DOHH2 (cell line): ENCODE results near the gene HEXIM1.

Source experiments
- H3F3A ChIP-seq: fragments of 200-600 bp; sonication (generic), shearing (Covaris generic); 2 replicates; pipeline ENCODE4 v1.6.0; 2016; ENCODE audit warnings: antibody characterized with exemption, mild to moderate bottlenecking; ENCODE audit not compliant: control insufficient read depth, insufficient read depth
- H3K27ac ChIP-seq: fragments of 200-600 bp; sonication (generic); 2 replicates; pipeline ENCODE4 v1.5.1; 2014; ENCODE audit warnings: low read depth, mild to moderate bottlenecking, low read length, moderate library complexity
- H3K27me3 ChIP-seq: fragments of 200-600 bp; sonication (generic); 2 replicates; pipeline ENCODE4 v1.6.1; 2014; ENCODE audit warnings: mild to moderate bottlenecking, low read length, mixed read lengths; ENCODE audit not compliant: control insufficient read depth
- H3K36me3 ChIP-seq: fragments of 200-600 bp; sonication (generic); 2 replicates; pipeline ENCODE4 v1.6.1; 2014; ENCODE audit warnings: mild to moderate bottlenecking, low read length, moderate library complexity, mixed read lengths; ENCODE audit not compliant: control insufficient read depth
- H3K4me1 ChIP-seq: fragments of 200-600 bp; sonication (generic); 2 replicates; pipeline ENCODE4 v1.6.1; 2014; ENCODE audit warnings: mild to moderate bottlenecking, low read length, mixed read lengths; ENCODE audit not compliant: control insufficient read depth
- H3K4me2 ChIP-seq: fragments of 200-600 bp; sonication (generic); 2 replicates; pipeline ENCODE4 v1.6.0; 2014; ENCODE audit warnings: mild to moderate bottlenecking, low read length, moderate library complexity
- H3K4me3 ChIP-seq: fragments of 200-600 bp; sonication (generic); 2 replicates; pipeline ENCODE4 v1.5.1; 2014; ENCODE audit warnings: mild to moderate bottlenecking, low read length, mixed read lengths
- H3K79me2 ChIP-seq: fragments of 200-600 bp; sonication (generic); 2 replicates; pipeline ENCODE4 v1.6.1; 2014; ENCODE audit warnings: mild to moderate bottlenecking, low read length, mixed read lengths; ENCODE audit not compliant: control insufficient read depth
- H3K9me2 ChIP-seq: fragments of 200-600 bp; sonication (generic); replicated peaks from 2 replicates; pipeline ENCODE4 v1.6.1; 2014; ENCODE audit warnings: mild to moderate bottlenecking, low read length, mixed read lengths; ENCODE audit not compliant: control insufficient read depth
- H3K9me3 ChIP-seq: fragments of 200-600 bp; sonication (generic); 2 replicates; pipeline ENCODE4 v1.6.1; 2014; ENCODE audit warnings: antibody characterized with exemption, low read length, mixed read lengths; ENCODE audit not compliant: control insufficient read depth, insufficient read depth
- H4K20me1 ChIP-seq: fragments of 200-600 bp; sonication (generic); 2 replicates; pipeline ENCODE4 v1.6.0; 2014; ENCODE audit warnings: low read depth, mild to moderate bottlenecking, antibody characterized with exemption, low read length, moderate library complexity; ENCODE audit not compliant: control insufficient read depth, insufficient read depth
- EZH2phosphoT487 ChIP-seq: fragments of 200-600 bp; sonication (generic); IDR thresholded peaks from 2 replicates; pipeline ENCODE4 v1.6.1; 2017; ENCODE audit warnings: borderline replicate concordance, mild to moderate bottlenecking, antibody characterized with exemption, low read length, moderate library complexity, mixed read lengths
- TF ChIP-seq, protein P1 (sequence below): fragments of 200-600 bp; sonication (generic); IDR thresholded peaks from one replicate; pipeline ENCODE4 v1.5.1; 2014; ENCODE audit warnings: antibody characterized with exemption, mild to moderate bottlenecking, low read depth, low read length; ENCODE audit not compliant: poor library complexity, severe bottlenecking

Gene HEXIM1

GRCh38 chr17:45189009-45189408 is 40.7 kb downstream of the HEXIM1 start:
- no peaks in the 10 kb centered on the region for H3K9me2 ChIP-seq
- peaks cover 10% of the 10 kb centered on the region for H3F3A ChIP-seq
- no peaks in the 10 kb centered on the region for H3K36me3 ChIP-seq
- peaks cover 6% of the 10 kb centered on the region; the same call in 1 of the 2 replicates for H4K20me1 ChIP-seq
- no peak overlapping the region for H3K4me3 ChIP-seq
- no peaks in the 10 kb centered on the region for H3K79me2 ChIP-seq
- no peak overlapping the region for H3K4me2 ChIP-seq
- no peak overlapping the region for H3K27ac ChIP-seq
- TF ChIP-seq, protein P1, sequence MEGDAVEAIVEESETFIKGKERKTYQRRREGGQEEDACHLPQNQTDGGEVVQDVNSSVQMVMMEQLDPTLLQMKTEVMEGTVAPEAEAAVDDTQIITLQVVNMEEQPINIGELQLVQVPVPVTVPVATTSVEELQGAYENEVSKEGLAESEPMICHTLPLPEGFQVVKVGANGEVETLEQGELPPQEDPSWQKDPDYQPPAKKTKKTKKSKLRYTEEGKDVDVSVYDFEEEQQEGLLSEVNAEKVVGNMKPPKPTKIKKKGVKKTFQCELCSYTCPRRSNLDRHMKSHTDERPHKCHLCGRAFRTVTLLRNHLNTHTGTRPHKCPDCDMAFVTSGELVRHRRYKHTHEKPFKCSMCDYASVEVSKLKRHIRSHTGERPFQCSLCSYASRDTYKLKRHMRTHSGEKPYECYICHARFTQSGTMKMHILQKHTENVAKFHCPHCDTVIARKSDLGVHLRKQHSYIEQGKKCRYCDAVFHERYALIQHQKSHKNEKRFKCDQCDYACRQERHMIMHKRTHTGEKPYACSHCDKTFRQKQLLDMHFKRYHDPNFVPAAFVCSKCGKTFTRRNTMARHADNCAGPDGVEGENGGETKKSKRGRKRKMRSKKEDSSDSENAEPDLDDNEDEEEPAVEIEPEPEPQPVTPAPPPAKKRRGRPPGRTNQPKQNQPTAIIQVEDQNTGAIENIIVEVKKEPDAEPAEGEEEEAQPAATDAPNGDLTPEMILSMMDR = no peak
- TF ChIP-seq EZH2phosphoT487 = no peak
- no peaks in the 10 kb centered on the region for H3K9me3 ChIP-seq
- H3K27me3 ChIP-seq = peaks cover 21% of the 10 kb centered on the region
- H3K4me1 ChIP-seq = peaks cover 20% of the 10 kb centered on the region

DNA sequence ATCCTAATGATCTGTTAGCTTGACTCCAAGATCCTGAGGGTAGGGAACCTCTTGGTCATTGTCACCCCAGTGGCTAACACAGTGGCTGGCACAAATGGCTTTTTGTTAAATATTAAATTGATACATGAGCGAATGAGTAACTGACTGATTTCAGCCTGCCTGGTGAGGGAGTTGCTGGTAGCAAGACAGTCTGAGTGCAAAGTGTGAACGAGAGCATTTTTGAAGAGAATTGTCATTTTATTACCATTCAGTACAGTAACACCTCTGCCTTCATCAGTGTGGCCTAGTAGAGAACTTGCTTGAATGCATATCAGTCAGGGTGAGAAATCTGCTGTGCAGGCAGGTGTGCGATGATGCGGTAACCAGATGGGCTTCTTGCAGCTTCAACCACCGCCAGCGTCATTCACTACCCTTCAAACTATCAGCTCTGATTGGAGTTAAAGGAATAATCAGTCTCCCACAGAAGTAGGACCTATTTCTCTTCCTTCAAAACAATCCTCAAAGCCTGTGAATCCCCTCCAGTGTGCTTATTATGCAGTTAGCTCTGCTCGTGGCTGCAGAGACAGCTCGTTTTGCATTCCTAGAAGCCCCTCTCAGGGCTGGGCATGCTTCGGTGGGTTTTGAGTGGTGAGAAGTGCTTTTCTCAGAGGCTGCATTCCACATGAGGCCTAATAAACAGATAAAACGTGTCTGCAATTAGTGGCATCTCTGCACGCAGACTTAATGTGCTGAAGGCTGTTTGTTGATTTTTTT is 42.4 kb downstream of the HEXIM1 start:
- H3K36me3 ChIP-seq = no peaks in the 10 kb centered on the region
- H3K4me3 ChIP-seq = no peak overlapping the region
- peak overlapping the region; percentile 34 for H3K4me2 ChIP-seq
- TF ChIP-seq EZH2phosphoT487 = no peak
- TF ChIP-seq, protein P1 = no peak
- H3K4me1 ChIP-seq = peaks cover 20% of the 10 kb centered on the region
- H3K27me3 ChIP-seq = peaks cover 22% of the 10 kb centered on the region
- H3K9me3 ChIP-seq = no peaks in the 10 kb centered on the region
- H3K9me2 ChIP-seq = no peaks in the 10 kb centered on the region
- no peaks in the 10 kb centered on the region for H3K79me2 ChIP-seq
- peaks cover 10% of the 10 kb centered on the region for H3F3A ChIP-seq
- H4K20me1 ChIP-seq = peaks cover 6% of the 10 kb centered on the region; the same call in 1 of the 2 replicates
- H3K27ac ChIP-seq = no peak overlapping the region

- Histone ChIP-seq H3K36me3 (no peaks in the 10 kb centered on the region), H3K9me2 (no peaks in the 10 kb centered on the region), H4K20me1 (0 out of 2 replicates have a peak, but pooled peaks cover 1% of the 10 kb centered on the region), H3K27me3 (peaks cover 13% of the 10 kb centered on the region), H3K4me1 (peaks cover 31% of the 10 kb centered on the region), H3K4me3 (no peak overlapping the region), H3K79me2 (no peaks in the 10 kb centered on the region), H3K9me3 (no peaks in the 10 kb centered on the region), H3K4me2 (no peak overlapping the region), H3F3A (peaks cover 8% of the 10 kb centered on the region), H3K27ac (no peak overlapping the region)
- no peak for TF ChIP-seq EZH2phosphoT487
- TF ChIP-seq, protein P1 = no peak
Observed at GRCh38 chr17:45195424-45195823, 47.1 kb downstream of the HEXIM1 start.
